Activated naive CD8-positive, alpha-beta T cell treated with anti-CD3 and anti-CD28 coated beads for 36 hours (primary cell): Measurements from ENCODE around the gene TMX1. TPM values are rescaled to one million over a fixed set of nuclear protein-coding genes. Genes with fewer than 3 reads are reported as not detected.
"Not testable (repeated sequence)": the region's sequence is repeated elsewhere in the genome, so short reads cannot be mapped to it uniquely, and the experiment has no call there.

ENCODE experiments used
- DNase-seq: peaks from one replicate; pipeline ENCODE4 v3.0.0; 2021
- H3K27ac Mint-ChIP-seq: one replicate; pipeline ENCODE4 v1.8.0; 2022; ENCODE audit warnings: mild to moderate bottlenecking, moderate library complexity, mixed read lengths
- H3K27me3 Mint-ChIP-seq: one replicate; pipeline ENCODE4 v1.8.0; 2022; ENCODE audit warnings: mild to moderate bottlenecking, mixed read lengths
- H3K36me3 Mint-ChIP-seq: one replicate; pipeline ENCODE4 v1.8.0; 2021; ENCODE audit warnings: mild to moderate bottlenecking, mixed read lengths
- H3K4me1 Mint-ChIP-seq: one replicate; pipeline ENCODE4 v1.8.0; 2021; ENCODE audit warnings: mixed read lengths
- H3K4me3 Mint-ChIP-seq: one replicate; pipeline ENCODE4 v1.8.0; 2022; ENCODE audit warnings: mild to moderate bottlenecking, moderate library complexity, mixed read lengths
- H3K9me3 Mint-ChIP-seq: one replicate; pipeline ENCODE4 v1.8.0; 2022; ENCODE audit warnings: mixed read lengths
- total RNA-seq, 2 experiments: library from RNA; stranded (reverse); gene quantifications; one replicate each; pipeline ENCODE4 v1.2.3, GENCODE V29; 2021

The TMX1 gene, protein sequence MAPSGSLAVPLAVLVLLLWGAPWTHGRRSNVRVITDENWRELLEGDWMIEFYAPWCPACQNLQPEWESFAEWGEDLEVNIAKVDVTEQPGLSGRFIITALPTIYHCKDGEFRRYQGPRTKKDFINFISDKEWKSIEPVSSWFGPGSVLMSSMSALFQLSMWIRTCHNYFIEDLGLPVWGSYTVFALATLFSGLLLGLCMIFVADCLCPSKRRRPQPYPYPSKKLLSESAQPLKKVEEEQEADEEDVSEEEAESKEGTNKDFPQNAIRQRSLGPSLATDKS
- total RNA-seq = 10 to 100 TPM; 62.3 to 65.4 TPM

DNA sequence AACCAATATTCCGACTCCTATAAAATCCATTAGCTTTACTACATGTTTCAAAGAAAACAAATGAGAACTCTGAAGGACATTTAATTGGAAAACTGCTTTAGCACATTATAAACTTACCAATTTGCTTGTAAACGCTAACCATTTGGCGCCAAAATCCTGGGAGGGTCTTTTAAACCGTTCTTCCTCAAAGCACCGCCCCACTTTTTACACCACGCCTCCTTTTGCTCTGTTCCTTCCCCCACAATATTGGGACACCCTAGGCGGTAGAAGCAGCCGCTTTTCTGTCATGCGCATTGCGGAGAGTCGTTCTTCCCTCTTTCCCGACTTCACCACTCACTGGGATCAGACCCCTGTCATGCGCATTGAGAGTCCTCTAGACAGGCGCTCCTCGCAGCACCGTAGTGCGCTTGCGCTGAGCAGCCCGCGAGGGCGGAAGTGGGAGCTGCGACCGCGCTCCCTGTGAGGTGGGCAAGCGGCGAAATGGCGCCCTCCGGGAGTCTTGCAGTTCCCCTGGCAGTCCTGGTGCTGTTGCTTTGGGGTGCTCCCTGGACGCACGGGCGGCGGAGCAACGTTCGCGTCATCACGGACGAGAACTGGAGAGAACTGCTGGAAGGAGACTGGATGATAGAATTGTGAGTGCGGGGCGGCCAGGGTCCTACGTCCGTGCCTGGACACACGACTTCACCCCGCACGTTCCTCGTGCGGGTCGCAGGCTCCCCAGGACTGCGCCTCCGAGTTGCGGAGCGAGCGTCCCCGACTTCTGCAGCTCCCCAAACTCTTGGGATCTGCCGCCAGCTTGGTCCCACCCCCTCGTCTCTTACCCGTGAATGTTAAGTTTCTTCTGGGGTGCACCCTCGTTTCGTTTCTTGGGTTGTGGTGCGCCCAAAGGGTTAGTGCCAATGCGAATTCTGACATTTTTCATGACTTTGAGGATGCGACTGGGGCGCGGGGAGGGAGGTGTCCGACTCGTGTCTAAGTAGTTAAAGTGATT, at the start of gene TMX1:
TMX1 (plus strand) TSS at position 435 of the 991 bp plus-strand sequence; CDS start at position 481, 46 bp downstream.
- Mint-ChIP-seq H3K4me3 (no peak within 1 kb of the TSS), H3K27me3 (no peaks in the 10 kb centered on the region), H3K36me3 (peaks cover 23% of the 10 kb centered on the region), H3K9me3 (no peaks in the 10 kb centered on the region), H3K27ac (no peak within 1 kb of the TSS), H3K4me1 (peaks cover 15% of the 10 kb centered on the region)
- DNase-seq = peak; percentile 93

DNA sequence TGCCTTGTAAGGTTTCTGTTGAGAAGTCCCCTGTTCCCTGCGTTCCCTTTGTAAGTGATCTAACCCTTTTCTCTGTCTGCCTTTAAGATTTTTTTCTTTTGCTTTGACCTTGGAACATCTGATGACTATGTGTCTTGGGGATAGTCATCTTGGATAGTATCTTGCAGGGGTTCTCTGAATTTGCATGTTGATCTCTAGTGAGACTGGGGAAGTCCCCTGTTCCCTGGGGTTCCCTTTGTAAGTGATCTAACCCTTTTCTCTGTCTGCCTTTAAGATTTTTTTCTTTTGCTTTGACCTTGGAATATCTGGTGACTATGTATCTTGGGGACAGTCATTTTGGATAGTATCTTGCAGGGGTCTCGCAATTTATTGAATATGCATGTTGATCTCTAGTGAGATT, 38.2 kb upstream of the TMX1 start:
- peaks cover 5% of the 10 kb centered on the region for H3K9me3 Mint-ChIP-seq
- H3K27me3 Mint-ChIP-seq = peaks cover 21% of the 10 kb centered on the region
- peaks cover 2% of the 10 kb centered on the region for H3K4me1 Mint-ChIP-seq
- H3K36me3 Mint-ChIP-seq = no peaks in the 10 kb centered on the region
- no peak overlapping the region for H3K4me3 Mint-ChIP-seq
- no peak overlapping the region for H3K27ac Mint-ChIP-seq
- DNase-seq = no peak

GRCh38 chr14:51202914-51203665, 37.0 kb upstream of the TMX1 start:
- H3K36me3 Mint-ChIP-seq = no peaks in the 10 kb centered on the region
- H3K9me3 Mint-ChIP-seq = peaks cover 5% of the 10 kb centered on the region
- peaks cover 21% of the 10 kb centered on the region for H3K27me3 Mint-ChIP-seq
- H3K4me1 Mint-ChIP-seq = peaks cover 2% of the 10 kb centered on the region
- no peak overlapping the region for H3K4me3 Mint-ChIP-seq
- peak; percentile 2 for DNase-seq
- H3K27ac Mint-ChIP-seq = no peak overlapping the region

- Mint-ChIP-seq H3K4me3 (no peak overlapping the region), H3K27me3 (peaks cover 21% of the 10 kb centered on the region), H3K36me3 (no peaks in the 10 kb centered on the region), H3K4me1 (peaks cover 2% of the 10 kb centered on the region), H3K9me3 (peaks cover 5% of the 10 kb centered on the region), H3K27ac (no peak overlapping the region)
- DNase-seq = no peak
Measured at GRCh38 chr14:51203881-51204280, 36.2 kb upstream of the TMX1 start.

DNA sequence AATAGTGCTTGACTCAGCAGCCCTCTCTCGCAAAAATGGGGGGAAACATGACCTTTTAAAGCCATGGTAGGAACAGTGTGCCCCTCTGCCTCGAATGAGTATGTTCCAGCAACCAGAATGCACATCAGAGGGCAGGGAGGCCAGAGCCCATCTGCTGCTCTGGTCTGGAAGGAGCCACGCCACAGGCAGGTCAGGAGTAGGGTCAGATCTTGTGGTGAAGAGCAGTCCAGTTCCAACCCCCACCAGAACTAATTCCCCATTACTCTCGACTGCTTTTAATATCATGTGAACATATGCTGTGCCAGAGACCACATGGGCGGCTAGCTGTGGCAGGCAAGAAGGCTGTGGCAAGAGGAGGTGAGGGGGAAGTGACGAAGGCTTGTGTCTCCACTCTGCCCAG, 34.6 kb upstream of the TMX1 start:
- no peak for DNase-seq
- Mint-ChIP-seq H3K9me3 (peaks cover 5% of the 10 kb centered on the region), H3K27ac (no peak overlapping the region), H3K4me3 (no peak overlapping the region), H3K27me3 (peaks cover 21% of the 10 kb centered on the region), H3K36me3 (no peaks in the 10 kb centered on the region), H3K4me1 (peaks cover 2% of the 10 kb centered on the region)

GRCh38 chr14:51206462-51206861, 33.6 kb upstream of the TMX1 start:
- H3K27ac Mint-ChIP-seq = no peak overlapping the region
- peaks cover 16% of the 10 kb centered on the region for H3K27me3 Mint-ChIP-seq
- H3K4me1 Mint-ChIP-seq = peaks cover 2% of the 10 kb centered on the region
- H3K36me3 Mint-ChIP-seq = no peaks in the 10 kb centered on the region
- H3K9me3 Mint-ChIP-seq = peaks cover 2% of the 10 kb centered on the region
- no peak for DNase-seq
- H3K4me3 Mint-ChIP-seq = no peak overlapping the region

- H3K36me3 Mint-ChIP-seq = no peaks in the 10 kb centered on the region
- H3K9me3 Mint-ChIP-seq = no peaks in the 10 kb centered on the region
- no peak overlapping the region for H3K27ac Mint-ChIP-seq
- H3K27me3 Mint-ChIP-seq = peaks cover 8% of the 10 kb centered on the region
- peaks cover 2% of the 10 kb centered on the region for H3K4me1 Mint-ChIP-seq
- DNase-seq = no peak
- no peak overlapping the region for H3K4me3 Mint-ChIP-seq
Measured at GRCh38 chr14:51207621-51208020, 32.4 kb upstream of the TMX1 start.

GRCh38 chr14:51208982-51209381, 31.1 kb upstream of the TMX1 start:
- no peaks in the 10 kb centered on the region for H3K4me1 Mint-ChIP-seq
- H3K27ac Mint-ChIP-seq = no peak overlapping the region
- peaks cover 4% of the 10 kb centered on the region for H3K27me3 Mint-ChIP-seq
- no peaks in the 10 kb centered on the region for H3K9me3 Mint-ChIP-seq
- H3K36me3 Mint-ChIP-seq = no peaks in the 10 kb centered on the region
- no peak for DNase-seq
- H3K4me3 Mint-ChIP-seq = no peak overlapping the region

- H3K4me1 Mint-ChIP-seq = no peaks in the 10 kb centered on the region
- H3K27ac Mint-ChIP-seq = no peak overlapping the region
- peaks cover 2% of the 10 kb centered on the region for H3K27me3 Mint-ChIP-seq
- DNase-seq = no peak
- H3K36me3 Mint-ChIP-seq = no peaks in the 10 kb centered on the region
- H3K4me3 Mint-ChIP-seq = no peak overlapping the region
- H3K9me3 Mint-ChIP-seq = no peaks in the 10 kb centered on the region
Measured at GRCh38 chr14:51209457-51209856, 30.6 kb upstream of the TMX1 start.

DNA sequence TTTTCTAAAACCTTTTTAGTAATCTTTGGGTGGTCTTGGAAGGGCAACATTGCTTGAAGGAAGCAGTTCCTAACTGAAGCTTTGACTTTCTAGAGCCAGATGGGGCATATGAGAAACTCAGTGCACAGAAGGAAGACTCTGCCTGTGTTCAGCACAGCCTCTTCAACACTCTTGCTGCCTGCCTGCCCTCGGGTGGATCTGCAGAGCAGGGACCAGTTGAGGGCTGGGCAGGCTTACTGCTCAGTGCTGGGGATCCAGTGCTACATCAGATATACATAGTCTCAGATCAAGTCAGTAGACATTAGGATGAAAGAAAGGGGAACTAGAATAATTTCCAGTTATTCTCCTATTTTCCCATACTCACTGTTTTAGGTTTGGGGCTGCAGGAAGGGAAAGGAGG, 29.5 kb upstream of the TMX1 start:
- no peak for DNase-seq
- Mint-ChIP-seq H3K4me1 (no peaks in the 10 kb centered on the region), H3K4me3 (no peak overlapping the region), H3K9me3 (no peaks in the 10 kb centered on the region), H3K27ac (no peak overlapping the region), H3K27me3 (no peaks in the 10 kb centered on the region), H3K36me3 (no peaks in the 10 kb centered on the region)

DNA sequence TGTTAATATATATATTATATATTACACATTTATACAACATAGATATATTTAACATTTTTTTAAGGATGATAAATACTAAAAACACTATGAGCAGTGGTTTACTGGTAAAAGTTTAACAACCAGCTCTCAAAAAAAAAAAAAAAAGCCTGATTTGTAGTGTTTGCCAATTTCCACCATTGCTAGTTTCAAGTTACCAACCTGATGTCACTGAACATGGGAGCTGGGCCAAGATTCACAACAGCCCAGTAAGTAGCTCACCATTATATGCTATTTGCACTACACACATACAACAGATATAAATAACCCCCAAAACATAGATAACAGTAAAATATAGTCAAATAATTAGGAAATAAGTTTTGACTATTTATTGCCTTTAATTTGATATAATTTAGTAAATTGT, 28.9 kb upstream of the TMX1 start:
- no peak overlapping the region for H3K4me3 Mint-ChIP-seq
- H3K27me3 Mint-ChIP-seq = no peaks in the 10 kb centered on the region
- H3K9me3 Mint-ChIP-seq = no peaks in the 10 kb centered on the region
- no peak overlapping the region for H3K27ac Mint-ChIP-seq
- H3K4me1 Mint-ChIP-seq = no peaks in the 10 kb centered on the region
- no peaks in the 10 kb centered on the region for H3K36me3 Mint-ChIP-seq
- no peak for DNase-seq

DNA sequence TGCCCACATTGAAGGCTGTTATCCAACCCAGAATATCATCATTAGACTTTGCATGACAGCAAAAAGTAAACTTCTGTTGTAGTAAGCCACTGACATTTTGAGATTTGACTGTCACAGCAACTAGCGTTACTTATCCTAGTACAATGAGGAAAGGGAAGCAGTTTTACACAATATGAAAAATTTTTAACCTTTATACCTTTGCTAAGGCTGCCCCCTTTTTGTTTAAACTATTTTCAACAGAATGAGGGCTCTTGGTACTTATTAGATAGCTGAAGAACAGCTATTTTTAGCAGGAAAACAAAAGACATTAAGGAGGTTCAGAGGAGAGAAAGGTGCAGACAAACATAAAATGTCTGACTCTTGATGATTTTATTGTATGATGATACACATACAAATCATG, 23.4 kb upstream of the TMX1 start:
- Mint-ChIP-seq H3K9me3 (no peaks in the 10 kb centered on the region), H3K4me3 (no peak overlapping the region), H3K4me1 (no peaks in the 10 kb centered on the region), H3K27ac (no peak overlapping the region), H3K27me3 (no peaks in the 10 kb centered on the region), H3K36me3 (no peaks in the 10 kb centered on the region)
- DNase-seq = no peak

DNA sequence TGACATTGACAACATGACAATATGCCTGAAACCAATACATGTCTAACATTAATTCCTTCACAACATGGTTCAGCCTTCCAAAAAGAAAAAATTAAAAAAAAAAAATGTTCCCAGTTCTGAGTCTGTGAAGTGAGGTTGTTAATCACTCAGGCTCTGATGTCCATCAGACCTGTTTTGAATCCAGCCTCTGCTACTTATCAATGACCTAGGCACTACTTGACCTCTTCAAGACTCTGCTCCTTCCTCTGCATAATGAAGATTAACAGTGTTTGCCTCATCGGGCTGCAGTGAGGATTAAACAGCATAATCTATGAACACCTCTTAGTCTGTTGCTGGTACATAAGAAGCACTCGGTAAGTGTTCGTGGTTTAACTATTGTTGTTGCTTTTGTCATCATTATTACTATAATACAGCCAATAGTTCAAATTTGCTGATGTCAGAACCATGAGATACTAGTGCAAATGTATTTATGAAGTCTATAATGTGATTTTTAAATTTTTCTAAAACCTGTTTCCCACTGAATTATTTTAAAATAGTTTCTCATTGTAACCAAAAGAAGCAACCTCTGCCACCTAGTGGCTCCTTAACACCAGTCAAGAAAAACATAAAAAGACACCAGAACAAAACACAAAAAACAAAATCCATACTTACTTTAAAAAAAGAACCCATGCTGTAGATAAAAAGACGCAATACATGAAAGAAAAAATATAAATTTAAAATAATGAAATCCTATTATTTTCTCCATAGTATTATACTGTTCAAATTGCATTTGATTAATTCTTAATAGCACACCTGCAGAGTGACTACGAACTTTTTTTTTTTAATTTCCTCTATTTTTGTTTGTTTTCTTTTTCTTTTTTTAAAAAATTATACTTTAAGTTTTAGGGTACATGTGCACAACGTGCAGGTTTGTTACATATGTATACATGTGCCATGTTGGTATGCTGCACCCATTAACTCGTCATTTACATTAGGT, 20.3 kb upstream of the TMX1 start:
- Mint-ChIP-seq H3K9me3 (no peaks in the 10 kb centered on the region), H3K27ac (no peak overlapping the region), H3K36me3 (no peaks in the 10 kb centered on the region), H3K27me3 (no peaks in the 10 kb centered on the region), H3K4me3 (no peak overlapping the region), H3K4me1 (no peaks in the 10 kb centered on the region)
- no peak for DNase-seq

- H3K4me1 Mint-ChIP-seq, H3K36me3 Mint-ChIP-seq, H3K9me3 Mint-ChIP-seq, H3K4me3 Mint-ChIP-seq, DNase-seq, H3K27ac Mint-ChIP-seq, H3K27me3 Mint-ChIP-seq: not testable (repeated sequence)
Measured at GRCh38 chr14:51223463-51223862, 16.6 kb upstream of the TMX1 start.
